Measurements from ENCODE around the gene ABCC1.

ABCC1 gene

GRCh38 chr16:15993946-15994665, 44.7 kb downstream of the ABCC1 start:
- peak; percentile 53 for DNase-seq (ENCODE audit: low spot score)

GRCh38 chr16:15996432-15997109, 47.2 kb downstream of the ABCC1 start:
- no peak for DNase-seq (ENCODE audit: low spot score)

DNA sequence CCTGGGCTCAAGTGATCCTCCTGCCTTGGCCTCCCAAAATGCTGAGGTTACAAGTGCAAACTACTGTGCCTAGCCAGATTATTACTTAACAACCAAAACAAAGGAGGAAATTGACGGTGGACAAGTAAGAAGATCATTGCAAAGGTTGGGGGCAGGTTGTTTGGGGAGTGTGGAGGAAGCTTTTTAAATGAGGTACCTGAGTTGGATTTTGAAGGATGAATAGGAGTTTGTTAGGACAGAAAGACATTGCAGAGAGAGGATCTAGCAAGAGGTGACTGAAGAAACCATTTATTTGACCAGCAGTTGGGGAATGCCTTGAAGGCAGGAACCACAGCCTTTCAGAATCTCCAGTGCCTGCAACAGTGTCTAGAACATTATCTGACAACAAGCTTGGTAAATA, 51.3 kb downstream of the ABCC1 start:
- no peak for DNase-seq (ENCODE audit: low spot score)

- DNase-seq (ENCODE audit: low spot score), result no peak
Observed at GRCh38 chr16:16001596-16002255, 52.3 kb downstream of the ABCC1 start.

DNA sequence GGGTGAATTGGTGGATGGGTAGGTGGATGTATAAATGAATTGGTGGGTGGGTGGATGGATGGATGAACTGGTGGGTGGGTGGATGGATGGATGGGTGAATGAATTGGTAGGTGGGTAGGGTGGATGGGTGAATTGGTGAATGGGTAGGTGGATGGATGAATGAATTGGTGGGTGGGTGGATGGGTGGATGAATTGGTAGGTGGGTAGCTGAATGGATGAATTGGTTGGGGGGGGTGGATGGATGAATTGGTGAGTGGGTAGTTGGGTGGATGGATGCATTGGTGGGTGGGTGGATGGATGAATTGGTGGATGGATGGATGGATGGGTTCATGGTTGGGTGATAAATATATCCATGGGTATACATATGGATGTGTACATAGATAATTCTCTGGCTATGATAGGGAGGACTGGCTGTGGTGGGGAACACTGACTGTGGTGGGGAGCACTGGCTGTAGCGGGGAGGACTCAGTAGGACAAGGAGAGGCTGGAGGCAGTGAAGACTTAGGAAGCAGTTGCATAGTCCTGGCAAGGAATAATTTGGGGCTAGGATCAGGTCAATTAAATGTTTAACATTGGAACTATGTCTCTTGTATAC, 54.4 kb downstream of the ABCC1 start:
- no peak for DNase-seq (ENCODE audit: low spot score)

- no peak for DNase-seq (ENCODE audit: low spot score)
Observed at GRCh38 chr16:16004314-16004749, 54.9 kb downstream of the ABCC1 start.

DNA sequence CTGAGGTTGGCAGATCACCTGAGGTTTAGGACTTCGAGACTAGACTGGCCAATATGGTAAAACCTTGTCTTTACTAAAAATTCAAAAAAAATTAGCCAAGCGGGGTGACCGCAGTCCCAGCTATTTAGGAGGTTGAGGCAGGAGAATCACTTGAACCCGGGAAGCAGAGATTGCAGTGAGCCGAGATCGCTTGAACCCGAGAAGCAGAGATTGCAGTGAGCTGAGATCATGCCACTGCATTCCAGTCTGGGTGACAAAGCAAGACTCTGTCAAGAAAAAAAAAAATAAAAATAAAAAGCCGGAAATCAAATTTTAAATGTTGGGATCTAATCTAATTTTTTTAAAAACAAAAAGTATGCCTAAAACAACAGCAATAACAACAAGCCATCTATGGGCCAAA, 56.3 kb downstream of the ABCC1 start:
- no peak for DNase-seq (ENCODE audit: low spot score)

GRCh38 chr16:16006650-16007049, 57.2 kb downstream of the ABCC1 start:
- DNase-seq (ENCODE audit: low spot score), result no peak

DNA sequence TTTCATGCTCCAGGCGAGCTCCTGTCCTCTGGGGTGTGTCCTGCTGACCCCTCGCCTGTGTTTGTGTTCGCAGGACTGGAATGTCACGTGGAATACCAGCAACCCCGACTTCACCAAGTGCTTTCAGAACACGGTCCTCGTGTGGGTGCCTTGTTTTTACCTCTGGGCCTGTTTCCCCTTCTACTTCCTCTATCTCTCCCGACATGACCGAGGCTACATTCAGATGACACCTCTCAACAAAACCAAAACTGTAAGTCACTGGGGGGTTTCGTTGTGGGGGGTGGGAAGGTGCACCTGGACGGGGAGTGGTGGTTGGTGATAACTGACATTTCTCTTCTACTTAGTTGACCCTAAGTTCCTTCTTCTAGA, 58.3 kb downstream of the ABCC1 start:
- no peak for DNase-seq (ENCODE audit: low spot score)

DNA sequence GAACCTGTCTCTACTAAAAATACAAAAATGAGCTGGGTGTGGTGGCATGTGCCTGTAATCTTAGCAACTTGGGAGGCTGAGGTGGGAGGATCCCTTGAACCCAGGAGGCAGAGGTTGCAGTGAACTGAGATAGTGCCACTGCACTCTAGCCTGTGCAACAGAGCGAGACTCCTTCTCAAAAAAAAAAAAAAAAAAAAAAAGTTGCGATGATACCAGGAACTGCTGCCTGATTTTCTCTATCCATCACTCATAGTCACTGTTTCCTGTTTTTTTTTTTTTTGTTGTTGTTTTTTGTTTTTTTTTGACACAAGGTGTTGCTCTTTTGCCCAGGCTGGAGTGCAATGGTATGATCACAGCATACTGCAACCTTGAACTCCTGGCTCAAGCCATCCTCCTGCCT, 59.2 kb downstream of the ABCC1 start:
- DNase-seq (ENCODE audit: low spot score), result no peak

DNA sequence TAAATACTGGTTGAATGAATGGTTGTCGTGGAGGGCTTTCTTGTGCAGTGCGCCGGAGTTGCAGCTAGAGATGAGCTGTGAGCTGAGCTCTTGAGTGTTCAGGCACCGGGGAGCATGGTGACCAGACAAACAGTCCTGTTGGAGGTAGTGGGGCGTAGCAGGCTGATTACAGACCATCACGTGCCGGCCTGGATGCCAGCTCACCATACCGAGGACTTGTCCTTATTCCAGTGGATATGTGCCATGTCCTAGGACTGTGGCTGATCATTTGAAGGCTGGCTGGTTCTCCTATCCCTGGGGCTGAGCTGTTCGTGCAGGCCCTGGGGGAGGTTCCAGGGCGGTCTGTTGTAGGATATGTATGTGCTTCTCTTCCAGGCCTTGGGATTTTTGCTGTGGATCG, 60.0 kb downstream of the ABCC1 start:
- DNase-seq (ENCODE audit: low spot score), result no peak

DNA sequence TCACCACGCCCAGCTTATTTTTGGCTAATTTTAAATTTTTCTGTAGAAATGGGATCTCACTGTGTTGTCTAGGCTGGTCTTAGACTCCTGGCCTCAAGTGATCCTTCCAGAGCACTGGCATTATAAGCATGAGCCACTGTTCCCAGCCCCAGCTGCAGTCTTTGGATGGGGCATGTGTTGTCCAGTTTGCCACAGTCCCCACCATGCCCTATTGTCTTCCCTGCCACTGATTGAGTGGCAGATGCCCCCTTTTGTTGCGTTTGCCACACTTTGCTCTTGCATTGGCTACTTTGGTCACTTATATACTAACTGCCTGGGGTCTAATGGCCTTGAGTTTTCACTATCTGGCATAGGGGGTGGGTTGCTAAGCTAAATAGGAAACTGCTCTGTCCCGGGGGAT, 60.8 kb downstream of the ABCC1 start:
- no peak for DNase-seq (ENCODE audit: low spot score)

DNA sequence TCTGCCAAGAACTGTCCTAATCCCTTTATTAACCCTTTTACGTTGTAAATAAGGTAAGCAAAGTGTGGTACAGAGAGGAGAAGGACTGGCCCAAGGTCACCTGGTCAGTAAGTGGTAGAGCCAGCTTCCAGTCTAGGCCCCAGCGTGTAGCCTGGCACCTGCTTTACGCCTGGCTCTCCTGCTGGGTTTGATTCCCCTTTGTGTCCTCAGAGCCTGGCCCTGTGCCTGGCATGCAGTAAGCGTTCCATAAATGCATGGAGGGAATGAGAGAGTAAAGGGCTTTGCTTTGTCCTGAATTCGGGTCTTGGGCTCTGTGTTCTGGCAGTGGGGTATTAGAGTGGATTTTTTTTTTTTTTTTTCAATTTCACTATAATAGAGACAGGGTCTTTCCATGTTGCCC, 62.7 kb downstream of the ABCC1 start:
- no peak for DNase-seq (ENCODE audit: low spot score)

DNA sequence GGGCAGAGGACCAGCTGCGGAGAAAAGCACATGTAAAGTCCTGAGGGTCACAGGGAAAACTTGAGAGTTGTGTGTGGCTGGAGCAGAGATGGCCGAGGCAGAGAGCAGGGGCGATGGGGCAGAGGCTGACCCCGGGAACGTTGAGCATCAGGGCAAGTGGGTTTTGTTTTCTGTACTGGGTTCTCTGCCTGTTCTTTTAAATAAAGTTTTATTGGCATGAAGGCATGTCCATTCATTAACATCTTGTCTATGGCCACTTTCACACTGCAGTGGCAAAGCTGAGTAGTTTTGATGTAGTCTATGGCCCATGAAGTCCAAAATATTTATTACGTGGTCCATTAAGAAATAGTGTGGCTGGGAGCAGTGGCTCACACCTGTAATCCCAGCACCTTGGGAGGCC, 64.4 kb downstream of the ABCC1 start:
- no peak for DNase-seq (ENCODE audit: low spot score)

- no peak for DNase-seq (ENCODE audit: low spot score)
Observed at GRCh38 chr16:16014329-16015224, 65.2 kb downstream of the ABCC1 start.

DNA sequence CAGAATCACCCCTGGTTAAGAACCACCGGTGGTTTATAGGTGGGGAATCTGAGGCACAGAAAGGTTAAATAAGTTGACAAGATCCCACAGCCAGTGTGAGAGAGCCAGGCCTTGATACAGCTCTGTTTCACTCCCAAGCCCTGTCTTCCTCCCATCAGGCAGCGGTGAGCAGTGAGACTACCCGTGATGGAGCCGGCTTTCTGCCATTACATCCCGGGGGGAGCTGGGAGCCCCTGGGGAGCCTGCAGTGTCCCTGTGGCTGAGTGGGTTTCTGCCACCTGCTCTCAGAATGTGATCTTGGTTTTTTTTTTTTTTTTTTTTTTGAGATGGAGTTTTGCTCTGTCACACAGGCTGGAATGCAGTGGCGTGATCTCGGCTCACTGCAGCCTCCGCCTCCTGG, 66.4 kb downstream of the ABCC1 start:
- DNase-seq (ENCODE audit: low spot score), result no peak

- no peak for DNase-seq (ENCODE audit: low spot score)
Observed at GRCh38 chr16:16016388-16016964, 67.1 kb downstream of the ABCC1 start.

DNA sequence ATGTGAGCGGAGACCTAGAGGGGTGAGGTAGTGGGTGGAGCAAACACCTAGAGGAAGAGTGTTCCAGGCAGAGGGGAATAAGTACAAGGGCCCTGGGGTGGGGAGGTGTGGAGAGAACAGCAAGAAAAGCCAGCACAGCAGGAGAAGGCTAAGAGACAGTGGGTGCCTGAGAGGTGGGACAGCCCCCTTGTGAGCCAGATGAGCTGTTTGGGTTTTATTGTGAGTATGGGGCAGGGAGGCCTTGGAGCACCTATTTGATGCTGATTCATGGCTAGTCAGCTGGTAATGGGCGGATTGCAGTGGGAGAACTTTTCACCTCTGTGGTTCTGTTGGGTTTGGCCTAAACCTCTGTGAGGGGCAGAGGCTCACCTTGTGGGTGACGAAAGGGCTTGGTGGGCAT, 68.4 kb downstream of the ABCC1 start:
- DNase-seq (ENCODE audit: low spot score), result no peak

DNA sequence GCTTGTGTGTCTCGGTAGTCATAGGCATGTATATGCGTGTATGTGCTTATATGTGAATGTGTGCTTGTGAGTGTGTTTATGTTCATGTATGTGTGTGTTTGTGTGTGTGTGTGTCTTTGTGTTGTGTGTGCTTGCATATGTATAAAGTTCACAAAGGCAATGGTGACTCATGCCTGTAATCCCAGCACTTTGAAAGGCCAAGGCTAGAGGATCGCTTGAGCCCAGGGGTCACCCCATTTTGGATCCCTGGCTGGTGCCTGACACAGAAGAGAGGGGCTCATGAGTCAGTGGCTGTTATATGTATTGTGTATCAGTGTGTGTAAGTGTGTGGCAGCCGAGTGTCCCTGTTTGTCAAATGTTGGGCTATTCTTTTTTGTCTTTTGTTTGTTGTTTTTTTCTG, 69.3 kb downstream of the ABCC1 start:
- DNase-seq (ENCODE audit: low spot score), result no peak

DNA sequence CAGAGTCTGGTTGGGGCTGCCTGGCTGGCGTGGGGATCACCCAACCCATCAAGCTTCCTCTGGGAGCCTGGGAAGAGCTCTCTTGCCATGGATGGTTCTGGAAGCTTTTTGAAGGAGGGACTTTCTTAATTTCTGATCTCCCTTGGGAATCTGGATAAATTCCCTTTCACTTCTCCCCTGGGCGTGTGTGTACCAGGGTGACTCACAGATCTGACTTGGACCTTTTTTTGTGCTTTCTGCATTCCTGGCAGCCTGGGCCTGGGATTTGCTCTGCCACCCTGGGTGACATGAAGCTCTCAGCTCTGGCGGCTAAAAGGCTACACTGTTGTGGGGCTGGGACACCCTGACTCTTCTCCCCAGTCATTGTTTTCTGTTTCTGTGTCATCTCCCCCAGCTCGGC, 70.1 kb downstream of the ABCC1 start:
- no peak for DNase-seq (ENCODE audit: low spot score)

DNA sequence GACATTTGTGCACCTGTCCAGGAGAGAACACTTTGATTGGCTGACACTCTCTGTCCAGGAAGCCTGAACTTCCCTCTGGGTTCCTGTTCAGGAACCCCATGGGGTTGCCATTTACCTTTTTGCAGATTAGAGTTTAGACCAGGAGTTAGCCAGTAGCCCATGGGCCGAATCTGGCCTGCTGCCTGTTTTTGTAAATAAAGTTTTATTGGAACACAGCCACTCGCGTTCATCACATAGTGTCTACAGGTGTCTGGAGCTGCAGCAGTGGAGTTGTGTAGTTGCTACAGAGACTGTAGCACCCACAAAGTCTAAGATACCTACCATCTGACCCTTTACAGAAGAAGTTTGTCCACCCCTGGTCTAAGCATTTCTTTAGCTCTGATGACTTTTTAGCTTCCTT, 70.9 kb downstream of the ABCC1 start:
- no peak for DNase-seq (ENCODE audit: low spot score)

DNA sequence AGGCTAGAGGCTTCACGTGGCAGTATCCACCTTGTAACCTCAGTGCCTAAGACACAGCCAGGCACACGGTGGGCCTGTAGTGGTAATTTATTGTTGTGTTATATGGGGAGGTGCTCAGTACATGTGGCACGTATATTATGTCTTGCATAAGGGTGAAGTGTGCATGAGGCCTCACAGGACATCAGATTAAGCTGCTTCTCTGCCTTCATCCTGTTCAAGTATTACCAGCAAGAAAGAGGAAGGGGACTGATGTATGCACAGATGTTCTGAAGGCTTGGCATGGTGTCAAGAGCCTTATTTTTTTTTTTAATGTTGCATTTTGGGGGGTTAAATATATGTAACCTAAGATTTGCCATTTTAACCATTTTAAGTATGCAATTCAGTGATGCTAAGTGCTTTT, 71.6 kb downstream of the ABCC1 start:
- DNase-seq (ENCODE audit: low spot score), result no peak

All from putamen (tissue), 1 donor.